ENCODE results near the gene RACGAP1. TPM values are rescaled to one million over a fixed set of nuclear protein-coding genes. Genes with fewer than 3 reads are reported as not detected.

The RACGAP1 gene
- total and polyA plus RNA-seq, 2 of the 4 experiments (the other 2 are of a cell fraction): 37.9 to 110 TPM

GRCh38 chr12:49979016-49979586, 46.2 kb downstream of the RACGAP1 start:
- H4K5ac ChIP-seq (ENCODE audit: low read depth, low read length): no peak overlapping the region
- no peak overlapping the region for H3K23ac ChIP-seq (ENCODE audit: low read depth, low read length)
- dilution Hi-C loops (cut with HindIII; ENCODE audit: low sequenced_read_pairs, unreplicated experiment): no loop called here
- no peak for ATAC-seq (ENCODE audit: low read depth)
- H3K36me3 ChIP-seq (ENCODE audit: control insufficient read depth, insufficient read depth, low read length): no peaks in the 10 kb centered on the region
- H2BK5ac ChIP-seq (ENCODE audit: low read depth, low read length, poor library complexity, severe bottlenecking): no peak overlapping the region
- H3K9me1 ChIP-seq (ENCODE audit: insufficient read depth, low read length): peaks cover 8% of the 10 kb centered on the region
- CTCF ChIA-PET: interaction anchor here (1.0 kb wide), 1 partner anchor 76 kb away, joined by 3 read pairs; no protein-coding TSS in a partner anchor
- no CpG with 5 or more reads among the region's 10 CpGs for WGBS, 2 experiments (ENCODE audit: extremely low coverage in 2 of 2, insufficient read length in 1 of 2)
- no peaks in the 10 kb centered on the region for H3K27me3 ChIP-seq (ENCODE audit: control insufficient read depth, insufficient read depth, low read length)
- no peak overlapping the region for H2BK120ac ChIP-seq (ENCODE audit: low read depth, low read length)
- no peak overlapping the region for H2AFZ ChIP-seq (replicated peaks; ENCODE audit: low read length, poor library complexity)
- H3K4me3 ChIP-seq (ENCODE audit: insufficient read depth, low read depth, low read length): no peak overlapping the region
- POLR2A ChIA-PET (ENCODE audit: unreplicated experiment): no interaction called here
- no peak overlapping the region for H4K91ac ChIP-seq (ENCODE audit: insufficient read depth, low read depth, low read length)
- H2BK15ac ChIP-seq (ENCODE audit: low read depth, low read length): no peak overlapping the region
- H3K9me3 ChIP-seq (ENCODE audit: control insufficient read depth, insufficient read depth, low read length): no peaks in the 10 kb centered on the region
- DNase-seq: no peak
- no peak overlapping the region for H3K14ac ChIP-seq (replicated peaks; ENCODE audit: low read depth, low read length)
- BruUV-seq (replicated peaks): no TSS peak
- intact Hi-C loops (cut with micrococcal nuclease): no loop called here
- H3K18ac ChIP-seq (ENCODE audit: low read depth, low read length): no peak overlapping the region
- TF ChIP-seq MAFK (IDR thresholded peaks at IDR 0.05; ENCODE audit: low read depth, low read length): no peak
- no peak for TF ChIP-seq RFX5 (IDR thresholded peaks at IDR 0.05; ENCODE audit: low read depth, low read length)
- no peak for TF ChIP-seq NFE2L2 (IDR thresholded peaks at IDR 0.05; ENCODE audit: low read depth, low read length)
- no peak for TF ChIP-seq RAD21 (IDR thresholded peaks at IDR 0.05; ENCODE audit: low read length)
- TF ChIP-seq, protein P1, sequence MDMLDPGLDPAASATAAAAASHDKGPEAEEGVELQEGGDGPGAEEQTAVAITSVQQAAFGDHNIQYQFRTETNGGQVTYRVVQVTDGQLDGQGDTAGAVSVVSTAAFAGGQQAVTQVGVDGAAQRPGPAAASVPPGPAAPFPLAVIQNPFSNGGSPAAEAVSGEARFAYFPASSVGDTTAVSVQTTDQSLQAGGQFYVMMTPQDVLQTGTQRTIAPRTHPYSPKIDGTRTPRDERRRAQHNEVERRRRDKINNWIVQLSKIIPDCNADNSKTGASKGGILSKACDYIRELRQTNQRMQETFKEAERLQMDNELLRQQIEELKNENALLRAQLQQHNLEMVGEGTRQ (IDR thresholded peaks at IDR 0.05; ENCODE audit: low read depth, low read length): no peak
- no peak for TF ChIP-seq CEBPB (IDR thresholded peaks at IDR 0.05; ENCODE audit: low read depth, low read length)
- TF ChIP-seq BHLHE40 (IDR thresholded peaks at IDR 0.05; ENCODE audit: low read depth, low read length): no peak
- TF ChIP-seq POLR2A (IDR thresholded peaks at IDR 0.05; ENCODE audit: low read depth, low read length): no peak
- no peak for TF ChIP-seq SMC3 (IDR thresholded peaks at IDR 0.05; ENCODE audit: low read depth, low read length)
- no peak for TF ChIP-seq RCOR1 (IDR thresholded peaks at IDR 0.05; ENCODE audit: insufficient replicate concordance, low read length)
- TF ChIP-seq CHD1 (IDR thresholded peaks at IDR 0.05; ENCODE audit: low read depth, low read length): no peak
- TF ChIP-seq FOS (IDR thresholded peaks at IDR 0.05; ENCODE audit: low read depth, low read length): no peak
- TF ChIP-seq MAZ (IDR thresholded peaks at IDR 0.05; ENCODE audit: borderline replicate concordance, low read depth, low read length): no peak
- TF ChIP-seq MXI1 (IDR thresholded peaks at IDR 0.05; ENCODE audit: borderline replicate concordance, low read depth, low read length): no peak
- TF ChIP-seq, protein P2, sequence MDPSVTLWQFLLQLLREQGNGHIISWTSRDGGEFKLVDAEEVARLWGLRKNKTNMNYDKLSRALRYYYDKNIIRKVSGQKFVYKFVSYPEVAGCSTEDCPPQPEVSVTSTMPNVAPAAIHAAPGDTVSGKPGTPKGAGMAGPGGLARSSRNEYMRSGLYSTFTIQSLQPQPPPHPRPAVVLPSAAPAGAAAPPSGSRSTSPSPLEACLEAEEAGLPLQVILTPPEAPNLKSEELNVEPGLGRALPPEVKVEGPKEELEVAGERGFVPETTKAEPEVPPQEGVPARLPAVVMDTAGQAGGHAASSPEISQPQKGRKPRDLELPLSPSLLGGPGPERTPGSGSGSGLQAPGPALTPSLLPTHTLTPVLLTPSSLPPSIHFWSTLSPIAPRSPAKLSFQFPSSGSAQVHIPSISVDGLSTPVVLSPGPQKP (IDR thresholded peaks at IDR 0.05; ENCODE audit: borderline replicate concordance, low read depth, low read length): no peak
- no peak for TF ChIP-seq CTCF (conservative IDR thresholded peaks at IDR 0.05; ENCODE audit: low read depth, low read length)
- H3K27ac ChIP-seq (ENCODE audit: insufficient read depth, low read length): no peak overlapping the region
- no peak overlapping the region for H2BK20ac ChIP-seq (ENCODE audit: low read depth, low read length)
- no peak overlapping the region for H3K4me2 ChIP-seq (ENCODE audit: low read depth, low read length)
- no peak overlapping the region for H4K8ac ChIP-seq (ENCODE audit: low read depth in 2 of 2, low read length in 2 of 2)
- H3K4ac ChIP-seq (ENCODE audit: low read depth, low read length): no peak overlapping the region
- H3K9ac ChIP-seq (ENCODE audit: low read depth, low read length): no peak overlapping the region
- H2AK9ac ChIP-seq (replicated peaks; ENCODE audit: low read depth, low read length, poor library complexity): no peak overlapping the region
- no peak overlapping the region for H2AK5ac ChIP-seq (ENCODE audit: low read depth, low read length)
- H3K4me1 ChIP-seq (ENCODE audit: control insufficient read depth, insufficient read depth, low read length): peaks cover 10% of the 10 kb centered on the region
- in situ Hi-C loops (cut with MboI; ENCODE audit: low sequenced_read_pairs): loop anchor here (10.0 kb wide), 1 partner anchor 196 kb away; no protein-coding TSS in a partner anchor
- H3K79me1 ChIP-seq (ENCODE audit: low read depth in 1 of 2, low read length in 2 of 2): peaks cover 0 to 5% of the 10 kb centered on the region in 2 experiments; a peak in 1 of 4 replicates
- no peak overlapping the region for H3K56ac ChIP-seq (ENCODE audit: extremely low read depth, insufficient read depth, low read length)
- H4K20me1 ChIP-seq (ENCODE audit: insufficient read depth, low read length): no peaks in the 10 kb centered on the region

Measured in IMR-90 (cell line).